ENCODE results near the gene TRAK1.

The TRAK1 gene

GRCh38 chr3:42079701-42080452, 11.3 kb upstream of the TRAK1 start:
- Histone ChIP-seq H3K9me3 (ENCODE audit: severe bottlenecking) (no peaks in the 10 kb centered on the region), H3K27me3 (ENCODE audit: insufficient read depth, low read depth, severe bottlenecking) (no peaks in the 10 kb centered on the region), H3K36me3 (no peaks in the 10 kb centered on the region), H3K27ac (no peak overlapping the region), H3K4me3 (ENCODE audit: low read depth, low read length) (no peak overlapping the region)
- DNase-seq: no peak
- TF ChIP-seq CTCF (IDR thresholded peaks at IDR 0.05; ENCODE audit: low read depth, low read length): no peak

GRCh38 chr3:42080453-42080872, 10.7 kb upstream of the TRAK1 start:
- Histone ChIP-seq H3K27me3 (ENCODE audit: insufficient read depth, low read depth, severe bottlenecking) (no peaks in the 10 kb centered on the region), H3K9me3 (ENCODE audit: severe bottlenecking) (no peaks in the 10 kb centered on the region), H3K27ac (no peak overlapping the region), H3K36me3 (no peaks in the 10 kb centered on the region), H3K4me3 (ENCODE audit: low read depth, low read length) (no peak overlapping the region)
- DNase-seq: no peak
- no peak for TF ChIP-seq CTCF (IDR thresholded peaks at IDR 0.05; ENCODE audit: low read depth, low read length)

GRCh38 chr3:42081838-42082473, 9.2 kb upstream of the TRAK1 start:
- H3K27ac ChIP-seq: no peak overlapping the region
- no peak overlapping the region for H3K4me3 ChIP-seq (ENCODE audit: low read depth, low read length)
- no peaks in the 10 kb centered on the region for H3K27me3 ChIP-seq (ENCODE audit: insufficient read depth, low read depth, severe bottlenecking)
- H3K9me3 ChIP-seq (ENCODE audit: severe bottlenecking): no peaks in the 10 kb centered on the region
- no peak for TF ChIP-seq CTCF (IDR thresholded peaks at IDR 0.05; ENCODE audit: low read depth, low read length)
- no peaks in the 10 kb centered on the region for H3K36me3 ChIP-seq
- no peak for DNase-seq

- Histone ChIP-seq H3K36me3 (peaks cover 16% of the 10 kb centered on the region), H3K27ac (no peak overlapping the region), H3K9me3 (ENCODE audit: severe bottlenecking) (no peaks in the 10 kb centered on the region), H3K27me3 (ENCODE audit: insufficient read depth, low read depth, severe bottlenecking) (no peaks in the 10 kb centered on the region), H3K4me3 (ENCODE audit: low read depth, low read length) (no peak overlapping the region)
- DNase-seq: no peak
- no peak for TF ChIP-seq CTCF (IDR thresholded peaks at IDR 0.05; ENCODE audit: low read depth, low read length)
Observed at GRCh38 chr3:42084586-42084985, 6.6 kb upstream of the TRAK1 start.

- no peak for TF ChIP-seq CTCF (IDR thresholded peaks at IDR 0.05; ENCODE audit: low read depth, low read length)
- Histone ChIP-seq H3K36me3 (peaks cover 29% of the 10 kb centered on the region), H3K27ac (no peak overlapping the region), H3K9me3 (ENCODE audit: severe bottlenecking) (no peaks in the 10 kb centered on the region), H3K4me3 (ENCODE audit: low read depth, low read length) (no peak overlapping the region), H3K27me3 (ENCODE audit: insufficient read depth, low read depth, severe bottlenecking) (no peaks in the 10 kb centered on the region)
- DNase-seq: no peak
Observed at GRCh38 chr3:42085641-42086376, 5.3 kb upstream of the TRAK1 start.
